Trophoblast cell (in vitro differentiated cells and primary cell): ENCODE results near the gene PNPO.

ENCODE experiments used
- DNase-seq, 2 donors: peaks; one replicate each; pipeline ENCODE4 v3.0.0-alpha.2; 2016
- H2AFZ ChIP-seq: 2 replicates; pipeline ENCODE4 v1.6.1; 2013; ENCODE audit warnings: low read length, moderate library complexity, mild to moderate bottlenecking; ENCODE audit not compliant: insufficient read depth, poor library complexity
- H2AK5ac ChIP-seq: 2 replicates; pipeline ENCODE4 v1.6.1; 2013; ENCODE audit warnings: mild to moderate bottlenecking, low read length
- H2BK120ac ChIP-seq: 2 replicates; pipeline ENCODE4 v1.6.1; 2013; ENCODE audit warnings: low read length, mild to moderate bottlenecking, moderate library complexity; ENCODE audit not compliant: insufficient read depth, poor library complexity
- H2BK12ac ChIP-seq: 2 replicates; pipeline ENCODE4 v1.6.1; 2013; ENCODE audit warnings: mild to moderate bottlenecking, low read length, moderate library complexity
- H2BK5ac ChIP-seq: 2 replicates; pipeline ENCODE4 v1.6.1; 2013; ENCODE audit warnings: low read length, low read depth, moderate library complexity, mild to moderate bottlenecking; ENCODE audit not compliant: poor library complexity
- H3K14ac ChIP-seq: 2 replicates; pipeline ENCODE4 v1.6.1; 2013; ENCODE audit warnings: mild to moderate bottlenecking, low read length
- H3K18ac ChIP-seq: 2 replicates; pipeline ENCODE4 v1.6.1; 2013; ENCODE audit warnings: mild to moderate bottlenecking, low read length
- H3K23ac ChIP-seq: 2 replicates; pipeline ENCODE4 v1.6.1; 2013; ENCODE audit warnings: low read length
- H3K27ac ChIP-seq: 2 replicates; pipeline ENCODE4 v1.5.1; 2013; ENCODE audit warnings: low read depth, mild to moderate bottlenecking, inconsistent platforms, low read length, moderate library complexity
- H3K27me3 ChIP-seq: 2 replicates; pipeline ENCODE4 v1.6.1; 2013; ENCODE audit warnings: inconsistent platforms, mild to moderate bottlenecking, low read length, moderate library complexity; ENCODE audit not compliant: insufficient read depth
- H3K36me3 ChIP-seq, 2 experiments: 1 replicate in 1 of 2; 2 replicates in 1 of 2; pipeline ENCODE4 v1.6.1; 2013; ENCODE audit warnings: low read length in 2 of 2, mild to moderate bottlenecking in 2 of 2, moderate library complexity in 1 of 2; ENCODE audit not compliant: insufficient read depth in 2 of 2, control insufficient read depth in 1 of 2
- H3K4ac ChIP-seq: 2 replicates; pipeline ENCODE4 v1.6.1; 2013; ENCODE audit warnings: low read depth, mild to moderate bottlenecking, low read length, moderate library complexity
- H3K4me1 ChIP-seq, 2 experiments: 1 replicate in 1 of 2; 2 replicates in 1 of 2; pipeline ENCODE4 v1.6.1; 2013; ENCODE audit warnings: low read length in 2 of 2, mild to moderate bottlenecking in 2 of 2, moderate library complexity in 1 of 2; ENCODE audit not compliant: insufficient read depth in 2 of 2, control insufficient read depth in 1 of 2
- H3K4me2 ChIP-seq: 2 replicates; pipeline ENCODE4 v1.6.1; 2013; ENCODE audit warnings: inconsistent platforms, mild to moderate bottlenecking, low read length, moderate library complexity
- H3K4me3 ChIP-seq: 2 replicates; pipeline ENCODE4 v1.5.1; 2013; ENCODE audit warnings: mild to moderate bottlenecking, low read depth, low read length, inconsistent platforms
- H3K79me1 ChIP-seq: one replicate; pipeline ENCODE4 v1.6.1; 2013; ENCODE audit warnings: low read length
- H3K79me2 ChIP-seq: 2 replicates; pipeline ENCODE4 v1.6.1; 2013; ENCODE audit warnings: low read length, mild to moderate bottlenecking; ENCODE audit not compliant: control insufficient read depth, insufficient read depth, poor library complexity
- H3K9ac ChIP-seq: 2 replicates; pipeline ENCODE4 v1.6.1; 2013; ENCODE audit warnings: mild to moderate bottlenecking, low read length
- H3K9me3 ChIP-seq: 2 replicates; pipeline ENCODE4 v1.6.1; 2013; ENCODE audit warnings: low read depth, mild to moderate bottlenecking, control low read depth, inconsistent platforms, low read length; ENCODE audit not compliant: insufficient read depth
- H4K12ac ChIP-seq: 2 replicates; pipeline ENCODE4 v1.6.1; 2013; ENCODE audit warnings: low read depth, mild to moderate bottlenecking, low read length, moderate library complexity
- H4K8ac ChIP-seq: 2 replicates; pipeline ENCODE4 v1.6.1; 2013; ENCODE audit warnings: low read depth, mild to moderate bottlenecking, low read length, moderate library complexity
- H4K91ac ChIP-seq: one replicate; pipeline ENCODE4 v1.6.1; 2013; ENCODE audit warnings: low read depth, mild to moderate bottlenecking, low read length, moderate library complexity
- WGBS: extraction: QIAGEN DNeasy Blood & Tissue Kit; methylation state at CpG from one replicate; pipeline ENCODE4 v1.1.7; 2013; ENCODE audit warnings: missing lambda C conversion rate; ENCODE audit not compliant: insufficient read length, insufficient coverage; ENCODE audit errors: extremely low coverage; 5-methylcytosine and 5-hydroxymethylcytosine counted together

PNPO gene

GRCh38 chr17:47915776-47916398, 25.5 kb upstream of the PNPO start:
- H3K4me3 ChIP-seq = no peak overlapping the region
- no peak overlapping the region for H2BK120ac ChIP-seq
- no peak overlapping the region for H3K18ac ChIP-seq

GRCh38 chr17:47916489-47917208, 24.7 kb upstream of the PNPO start:
- Histone ChIP-seq H3K9ac (no peak overlapping the region), H3K14ac (no peak overlapping the region), H4K8ac (no peak overlapping the region), H2BK5ac (no peak overlapping the region), H3K4me3 (no peak overlapping the region), H3K79me1 (no peaks in the 10 kb centered on the region), H3K4ac (no peak overlapping the region), H3K9me3 (no peaks in the 10 kb centered on the region), H3K27me3 (no peaks in the 10 kb centered on the region), H3K18ac (no peak overlapping the region), H3K79me2 (no peaks in the 10 kb centered on the region), H2AK5ac (no peak overlapping the region), H3K4me2 (no peak overlapping the region), H2BK12ac (no peak overlapping the region), H4K91ac (no peak overlapping the region), H4K12ac (no peak overlapping the region), H3K4me1 (no peaks in the 10 kb centered on the region), H2BK120ac (no peak overlapping the region), H3K27ac (no peak overlapping the region), H2AFZ (no peak overlapping the region), H3K23ac (no peak overlapping the region), H3K36me3 (peaks cover 13% of the 10 kb centered on the region in 2 experiments)
- no CpG with 5 or more reads among the region's 19 CpGs for WGBS
- DNase-seq = no peak

More at GRCh38 chr17:47915776-47916398, 25.5 kb upstream of the PNPO start:
- Histone ChIP-seq H4K12ac (no peak overlapping the region), H2AFZ (no peak overlapping the region), H3K79me1 (no peaks in the 10 kb centered on the region), H2BK5ac (no peak overlapping the region), H3K79me2 (no peaks in the 10 kb centered on the region), H4K8ac (no peak overlapping the region), H3K36me3 (peaks cover 13% of the 10 kb centered on the region in 2 experiments), H3K4ac (no peak overlapping the region), H2BK12ac (no peak overlapping the region), H3K23ac (no peak overlapping the region), H4K91ac (no peak overlapping the region), H2AK5ac (no peak overlapping the region), H3K4me2 (no peak overlapping the region), H3K27me3 (no peaks in the 10 kb centered on the region), H3K14ac (no peak overlapping the region), H3K27ac (no peak overlapping the region), H3K9me3 (no peaks in the 10 kb centered on the region), H3K4me1 (no peaks in the 10 kb centered on the region), H3K9ac (no peak overlapping the region)
- no CpG with 5 or more reads among the region's 12 CpGs for WGBS
- no peak for DNase-seq

- no peak overlapping the region for H3K4me3 ChIP-seq
- H2BK12ac ChIP-seq = no peak overlapping the region
- H3K27ac ChIP-seq = no peak overlapping the region
- no CpG with 5 or more reads among the region's 2 CpGs for WGBS
- no peaks in the 10 kb centered on the region for H3K27me3 ChIP-seq
- H4K12ac ChIP-seq = no peak overlapping the region
- H3K18ac ChIP-seq = no peak overlapping the region
- H3K9me3 ChIP-seq = no peaks in the 10 kb centered on the region
- no peak overlapping the region for H2BK120ac ChIP-seq
- H3K79me2 ChIP-seq = no peaks in the 10 kb centered on the region
- H3K36me3 ChIP-seq = peaks cover 13% of the 10 kb centered on the region in 2 experiments
- H2AFZ ChIP-seq = no peak overlapping the region
- no peak overlapping the region for H2BK5ac ChIP-seq
- DNase-seq = no peak
- no peak overlapping the region for H2AK5ac ChIP-seq
- no peak overlapping the region for H4K8ac ChIP-seq
- H4K91ac ChIP-seq = no peak overlapping the region
- H3K23ac ChIP-seq = no peak overlapping the region
- H3K4me1 ChIP-seq = no peaks in the 10 kb centered on the region
- H3K4ac ChIP-seq = no peak overlapping the region
- H3K9ac ChIP-seq = no peak overlapping the region
- no peak overlapping the region for H3K14ac ChIP-seq
- no peak overlapping the region for H3K4me2 ChIP-seq
- H3K79me1 ChIP-seq = no peaks in the 10 kb centered on the region
Measured at GRCh38 chr17:47917581-47917980, 23.8 kb upstream of the PNPO start.

GRCh38 chr17:47918006-47918405, 23.4 kb upstream of the PNPO start:
- no peak overlapping the region for H2AFZ ChIP-seq
- no peak overlapping the region for H3K4me2 ChIP-seq
- no peak overlapping the region for H4K12ac ChIP-seq
- H3K27me3 ChIP-seq = no peaks in the 10 kb centered on the region
- H2AK5ac ChIP-seq = no peak overlapping the region
- no peak overlapping the region for H3K27ac ChIP-seq
- H3K23ac ChIP-seq = no peak overlapping the region
- H3K9ac ChIP-seq = no peak overlapping the region
- H3K14ac ChIP-seq = no peak overlapping the region
- H2BK12ac ChIP-seq = no peak overlapping the region
- DNase-seq = no peak
- H3K79me2 ChIP-seq = no peaks in the 10 kb centered on the region
- no peaks in the 10 kb centered on the region for H3K9me3 ChIP-seq
- H3K4me3 ChIP-seq = no peak overlapping the region
- no peak overlapping the region for H3K4ac ChIP-seq
- H2BK5ac ChIP-seq = no peak overlapping the region
- no peak overlapping the region for H3K18ac ChIP-seq
- H4K8ac ChIP-seq = no peak overlapping the region
- H4K91ac ChIP-seq = no peak overlapping the region
- no peaks in the 10 kb centered on the region for H3K79me1 ChIP-seq
- H2BK120ac ChIP-seq = no peak overlapping the region
- no CpG with 5 or more reads among the region's 2 CpGs for WGBS
- H3K4me1 ChIP-seq = no peaks in the 10 kb centered on the region
- peaks cover 15 to 16% of the 10 kb centered on the region in 2 experiments for H3K36me3 ChIP-seq
